Subcutaneous adipose tissue (tissue), 4 donors: ENCODE data around the gene CLEC4F. TPM values are rescaled to one million over a fixed set of nuclear protein-coding genes. Genes with fewer than 3 reads are reported as not detected.

Experiments used
- total RNA-seq, 4 donors: library from RNA; depleted of rRNA; stranded (reverse); fragments of >200 nt; gene quantifications; one replicate each; pipeline ENCODE4 v1.1.0, GENCODE V29; 2016
- TF ChIP-seq, protein P1 (sequence below): fragments of 450-650 bp; IDR thresholded peaks from one replicate; pipeline ENCODE4 v1.5.1; 2016; ENCODE audit warnings: low read depth, mild to moderate bottlenecking, control low read depth, antibody characterized with exemption, moderate library complexity

Gene CLEC4F
- total RNA-seq, 4 donors from 2014 or later = 0.38 TPM; not detected in 3

DNA sequence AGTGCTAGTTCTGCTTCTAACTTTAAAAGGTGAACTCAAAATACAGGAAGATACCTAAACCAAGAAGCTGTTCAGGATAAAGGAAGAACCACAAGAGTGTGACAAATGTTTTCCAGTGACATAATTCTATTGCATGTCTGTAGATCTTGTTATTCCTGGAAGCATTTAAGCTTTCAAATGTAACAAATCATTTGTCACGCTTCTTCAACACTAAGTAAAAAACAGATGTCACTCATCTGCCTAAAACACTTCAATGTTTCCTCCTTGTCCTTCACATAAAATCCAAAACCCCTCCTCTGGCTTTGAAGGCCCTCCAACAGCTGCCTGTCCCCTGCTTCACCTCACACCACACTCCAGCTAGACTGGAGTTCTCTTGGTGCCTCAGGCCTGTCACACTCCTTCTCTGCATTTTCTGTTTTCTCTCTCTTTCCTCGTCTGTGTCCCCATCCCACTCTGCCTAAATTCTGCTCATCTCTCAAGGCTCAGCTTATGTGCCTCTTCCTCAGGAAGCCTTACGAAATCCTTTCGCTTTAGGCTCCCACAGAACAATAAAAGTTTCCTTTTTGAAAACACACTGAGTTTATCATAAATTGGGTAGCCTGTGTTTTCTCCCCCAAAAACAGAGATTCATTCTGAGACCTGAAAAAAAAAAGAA, 6.4 kb upstream of the CLEC4F start:
- TF ChIP-seq, protein P1, sequence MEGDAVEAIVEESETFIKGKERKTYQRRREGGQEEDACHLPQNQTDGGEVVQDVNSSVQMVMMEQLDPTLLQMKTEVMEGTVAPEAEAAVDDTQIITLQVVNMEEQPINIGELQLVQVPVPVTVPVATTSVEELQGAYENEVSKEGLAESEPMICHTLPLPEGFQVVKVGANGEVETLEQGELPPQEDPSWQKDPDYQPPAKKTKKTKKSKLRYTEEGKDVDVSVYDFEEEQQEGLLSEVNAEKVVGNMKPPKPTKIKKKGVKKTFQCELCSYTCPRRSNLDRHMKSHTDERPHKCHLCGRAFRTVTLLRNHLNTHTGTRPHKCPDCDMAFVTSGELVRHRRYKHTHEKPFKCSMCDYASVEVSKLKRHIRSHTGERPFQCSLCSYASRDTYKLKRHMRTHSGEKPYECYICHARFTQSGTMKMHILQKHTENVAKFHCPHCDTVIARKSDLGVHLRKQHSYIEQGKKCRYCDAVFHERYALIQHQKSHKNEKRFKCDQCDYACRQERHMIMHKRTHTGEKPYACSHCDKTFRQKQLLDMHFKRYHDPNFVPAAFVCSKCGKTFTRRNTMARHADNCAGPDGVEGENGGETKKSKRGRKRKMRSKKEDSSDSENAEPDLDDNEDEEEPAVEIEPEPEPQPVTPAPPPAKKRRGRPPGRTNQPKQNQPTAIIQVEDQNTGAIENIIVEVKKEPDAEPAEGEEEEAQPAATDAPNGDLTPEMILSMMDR = no peak

DNA sequence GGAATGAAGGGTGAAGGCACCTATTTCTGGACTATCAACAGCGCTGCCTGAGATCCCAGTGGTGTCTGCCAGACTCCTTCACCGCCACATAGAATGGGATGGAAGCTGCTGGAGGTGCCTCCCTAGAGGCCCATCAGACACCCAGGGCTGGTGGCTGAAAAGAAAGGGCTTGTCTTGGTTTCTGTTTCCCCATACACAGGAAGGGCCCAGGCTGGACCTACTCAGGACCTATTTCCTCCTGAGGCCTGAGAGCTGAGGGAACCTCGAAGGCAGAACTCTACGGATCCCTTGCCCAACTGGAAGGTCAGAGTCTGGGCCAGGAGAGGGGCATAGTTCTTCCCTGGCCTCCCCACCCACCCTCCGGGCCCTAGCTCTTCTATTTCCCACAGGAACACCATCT, 2.9 kb upstream of the CLEC4F start:
- TF ChIP-seq, protein P1 = no peak

DNA sequence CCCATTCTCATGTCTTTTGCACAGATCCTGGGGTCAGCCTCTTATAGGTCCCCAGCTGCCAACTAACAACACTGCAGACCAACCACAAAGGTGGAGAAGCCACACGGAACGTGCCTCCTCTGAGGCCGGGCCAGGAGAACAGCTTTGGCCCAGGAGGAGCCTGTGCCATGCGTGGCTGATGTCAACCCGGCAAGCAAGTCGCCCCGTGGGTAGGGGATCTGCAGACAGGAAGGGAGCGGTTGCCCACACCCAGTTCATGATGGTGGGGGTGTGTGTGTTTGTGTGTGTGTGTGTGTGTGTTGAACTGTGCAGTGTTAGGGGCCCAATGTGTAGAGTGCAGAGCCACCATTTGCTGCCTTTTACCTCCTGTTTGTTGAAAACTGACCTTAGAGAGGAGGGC, 2.4 kb upstream of the CLEC4F start:
- TF ChIP-seq, protein P1 = no peak

DNA sequence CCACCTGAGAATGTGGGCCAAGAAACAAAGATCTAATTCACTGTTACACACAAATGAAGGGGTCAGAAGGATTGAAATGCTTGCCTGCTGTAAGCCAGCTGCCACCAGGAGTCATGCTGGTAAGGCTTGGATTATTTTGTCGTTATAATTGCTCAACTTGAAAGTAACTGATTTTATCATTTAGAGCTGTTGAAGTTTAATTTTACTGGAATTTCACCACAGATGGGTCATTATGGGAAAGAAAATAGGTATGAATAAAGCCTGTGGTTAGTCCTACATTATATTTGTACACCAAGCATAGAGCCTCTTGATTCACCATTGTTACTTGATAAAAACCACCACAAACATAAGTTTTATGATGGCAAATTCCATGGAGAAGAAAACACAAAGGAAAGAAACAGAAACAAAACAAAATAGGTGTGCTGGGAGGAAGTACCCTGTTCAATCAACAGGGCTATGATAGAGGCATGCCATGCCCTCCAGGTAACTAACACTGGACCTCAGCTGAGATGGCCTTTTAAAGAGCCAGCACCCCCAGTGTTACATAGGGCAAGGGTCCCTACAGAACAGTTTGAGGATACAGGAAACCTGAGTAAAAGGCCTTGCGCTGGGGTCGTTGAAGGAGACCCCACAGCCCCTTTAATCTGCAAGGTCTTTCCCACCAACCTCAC, 3.0 kb downstream of the CLEC4F start:
- TF ChIP-seq, protein P1 = no peak

DNA sequence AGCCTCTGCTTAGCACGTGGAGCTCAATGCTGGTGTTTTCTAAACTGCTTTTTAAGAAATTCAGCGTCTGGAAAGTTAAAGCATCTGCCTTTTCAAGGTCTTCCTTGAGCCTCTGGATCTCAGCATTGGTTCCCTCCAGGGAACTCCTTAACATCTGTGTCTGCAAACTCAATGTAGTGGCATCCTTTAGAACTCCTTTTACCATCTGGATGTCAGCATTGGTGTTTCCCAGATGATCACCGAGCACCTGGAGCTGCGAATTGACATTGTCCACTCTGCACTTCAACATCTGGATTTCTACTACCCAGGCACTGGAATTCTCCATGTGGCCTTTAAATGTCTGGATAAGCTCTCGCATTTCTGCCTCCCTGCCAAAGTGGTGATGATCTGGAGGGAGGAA, 3.7 kb downstream of the CLEC4F start:
- TF ChIP-seq, protein P1 = no peak

DNA sequence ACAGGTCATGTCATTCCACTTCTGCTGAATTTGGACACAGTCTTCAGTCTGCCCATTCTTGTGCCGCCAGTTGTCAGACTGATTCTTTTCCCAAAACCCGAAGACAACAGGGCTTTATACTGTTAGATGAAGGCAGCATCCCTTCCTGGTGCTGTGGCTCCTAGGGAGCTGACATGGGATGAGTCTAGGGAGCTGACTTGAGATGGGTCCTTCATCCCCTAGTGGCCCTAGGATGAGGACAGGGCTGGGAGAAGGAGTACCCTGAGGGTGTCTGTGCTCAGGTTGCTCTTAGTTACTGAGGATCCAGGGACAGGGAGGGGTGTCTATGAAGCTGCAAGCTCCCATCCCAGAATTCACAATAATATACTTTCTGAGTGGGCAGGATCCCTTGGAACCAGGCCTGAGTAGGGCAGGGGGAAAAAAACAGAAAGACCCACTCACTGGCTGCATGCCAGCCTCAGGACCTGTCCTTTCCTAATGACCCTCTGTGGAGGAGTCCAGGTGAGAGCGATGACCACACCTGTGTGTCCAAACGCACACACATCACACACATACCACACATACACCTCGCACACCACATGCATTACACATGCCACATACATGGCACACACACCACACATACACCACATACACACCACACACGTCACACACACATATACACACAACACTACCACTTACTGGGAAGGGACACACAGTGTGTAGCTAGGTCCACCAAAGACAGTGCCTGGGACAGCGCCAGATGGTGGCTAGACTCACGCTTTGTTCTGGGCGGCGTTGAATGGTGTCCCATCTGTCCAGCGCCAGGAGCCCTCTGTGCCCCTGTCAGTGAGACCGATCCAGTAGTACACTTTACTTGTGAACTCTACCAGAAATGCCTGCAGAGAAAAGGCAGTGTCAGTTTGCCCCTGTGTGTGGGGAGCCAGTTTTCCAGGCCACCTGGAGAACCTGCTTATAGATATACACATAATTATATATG, 11.1 kb downstream of the CLEC4F start:
- TF ChIP-seq, protein P1 = no peak

DNA sequence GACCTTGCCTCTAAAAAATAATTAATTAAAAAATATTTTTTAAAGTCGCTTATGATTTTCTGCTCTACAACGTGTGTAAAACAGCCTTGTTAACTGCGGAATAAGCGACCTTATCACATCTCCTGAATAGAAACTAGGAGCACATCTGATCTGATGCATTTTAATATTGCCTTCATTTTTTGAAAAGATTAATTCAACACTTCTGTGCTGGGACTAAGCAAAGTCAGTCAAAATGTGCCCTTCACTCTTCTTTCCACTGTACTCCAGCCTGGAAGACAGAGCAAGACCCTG, 12.6 kb downstream of the CLEC4F start:
- TF ChIP-seq, protein P1 = no peak
